Measurements from ENCODE around the gene SMIM35. TPM values are rescaled to one million over a fixed set of nuclear protein-coding genes. Genes with fewer than 3 reads are reported as not detected.
"Not testable (repeated sequence)": the region's sequence is repeated elsewhere in the genome, so short reads cannot be mapped to it uniquely, and the experiment has no call there.

SMIM35 gene
- total RNA-seq, 1 experiment from 2014 or later, result not detected

- H3K27ac Mint-ChIP-seq; H2BK20ac ChIP-seq (ENCODE audit: low read depth, low read length, poor library complexity, severe bottlenecking); H3K79me1 ChIP-seq (ENCODE audit: insufficient read depth, low read depth, low read length, poor library complexity, severe bottlenecking); H3K14ac ChIP-seq (ENCODE audit: insufficient read depth, low read length); H3K4ac ChIP-seq (ENCODE audit: low read depth, low read length); H4K8ac ChIP-seq (replicated peaks; ENCODE audit: insufficient read length, low read depth, low read length); H2BK12ac ChIP-seq (ENCODE audit: insufficient read length, low read depth, low read length); H3K4me1 ChIP-seq (ENCODE audit: insufficient read depth, low read length); H3K18ac ChIP-seq (ENCODE audit: insufficient read length, low read depth, low read length); H2AK5ac ChIP-seq (ENCODE audit: insufficient read length, low read length); H2BK15ac ChIP-seq (ENCODE audit: low read depth, low read length); H2BK5ac ChIP-seq (ENCODE audit: insufficient read length, low read length); H3K23ac ChIP-seq (ENCODE audit: insufficient read length, low read depth, low read length); H3K27ac ChIP-seq (ENCODE audit: insufficient read length, low read depth, low read length); H2AFZ ChIP-seq (ENCODE audit: low read length); H3K9me3 ChIP-seq (ENCODE audit: control insufficient read depth, low read depth, low read length); H3K56ac ChIP-seq (ENCODE audit: insufficient read length, low read depth, low read length); H4K5ac ChIP-seq (ENCODE audit: insufficient read length, low read depth, low read length); H4K20me1 ChIP-seq (ENCODE audit: control insufficient read depth, insufficient read depth, insufficient read length); H3K79me2 ChIP-seq (ENCODE audit: insufficient read depth, low read length); H3K4me2 ChIP-seq (ENCODE audit: insufficient read depth, insufficient read length, low read length); H2BK120ac ChIP-seq (ENCODE audit: low read depth, low read length, poor library complexity, severe bottlenecking); H3K23me2 ChIP-seq (ENCODE audit: insufficient read length, low read depth, low read length, poor library complexity, severe bottlenecking); H4K91ac ChIP-seq (ENCODE audit: insufficient read length, low read depth, low read length); H3K9ac ChIP-seq (ENCODE audit: extremely low read depth, insufficient read length, low read length); H3T11ph ChIP-seq (ENCODE audit: low read length); H3K27me3 ChIP-seq (ENCODE audit: insufficient read depth, low read length); H3K9me3 Mint-ChIP-seq; H3K36me3 Mint-ChIP-seq (ENCODE audit: insufficient read depth in 1 of 3, low read depth in 3 of 3); DNase-seq; H3K4me3 Mint-ChIP-seq: not testable (repeated sequence)
- Mint-ChIP-seq H3K4me1 (peaks cover 6 to 11% of the 10 kb centered on the region in 2 experiments), H3K27me3 (ENCODE audit: low read depth) (peaks cover 16% of the 10 kb centered on the region)
- WGBS (ENCODE audit: extremely low coverage, insufficient read length, low lambda C conversion rate), result no CpG with 5 or more reads among the region's 23 CpGs
These were observed 109.0 kb downstream of the SMIM35 start for GRCh38 chr11:117977612-117978264.

All from H9 (cell line).